SK-N-SH (cell line): ENCODE measurements around the gene UNC13D. TPM values are rescaled to one million over a fixed set of nuclear protein-coding genes. Genes with fewer than 3 reads are reported as not detected.
"Not testable (repeated sequence)": the region's sequence is repeated elsewhere in the genome, so short reads cannot be mapped to it uniquely, and the experiment has no call there.

Experiments used
- CTCF ChIA-PET: fragments of 300-600, 350-600 bp; formaldehyde crosslinking; extraction: SDS; loops from one replicate; lab custom pipeline; 2021; lab: Yijun Ruan, JAX
- POLR2A ChIA-PET: fragments of 350-600 bp; sonication (Branson Sonifier 250); formaldehyde crosslinking; extraction: SDS; loops from one replicate; lab custom pipeline; 2020; ENCODE audit warnings: antibody characterized with exemption, inconsistent platforms; lab: Yijun Ruan, JAX
- DNase-seq: peaks from one replicate; pipeline ENCODE4 v3.0.0; 2012
- H2AFZ ChIP-seq: fragments of 200-600 bp; sonication (generic); 2 replicates; pipeline ENCODE4 v1.8.1; 2016; ENCODE audit warnings: antibody characterized with exemption, mild to moderate bottlenecking, low read depth
- H3F3A ChIP-seq: fragments of 200-600 bp; sonication (generic); replicated peaks from 2 replicates; pipeline ENCODE3; 2016; ENCODE audit warnings: antibody characterized with exemption, mild to moderate bottlenecking; ENCODE audit not compliant: insufficient read depth
- H3K27ac ChIP-seq, 2 experiments: fragments of 200-500 bp in 1 of 2; fragments of 200-600 bp in 1 of 2; sonication (Bioruptor generic) in 1 of 2; sonication (generic), shearing (Covaris generic) in 1 of 2; 2 replicates each; pipeline versions ENCODE4 v1.5.1 to v1.6.1; 2014 to 2016; ENCODE audit warnings: low read depth in 2 of 2, inconsistent platforms in 1 of 2, low read length in 1 of 2, mild to moderate bottlenecking in 1 of 2, mixed read lengths in 1 of 2
- H3K27me3 ChIP-seq: fragments of 200-600 bp; sonication (generic), shearing (Covaris generic); 2 replicates; pipeline ENCODE4 v1.6.1; 2016; ENCODE audit warnings: mixed run types; ENCODE audit not compliant: insufficient read depth
- H3K36me3 ChIP-seq, 2 experiments: fragments of 200-500 bp in 1 of 2; fragments of 200-600 bp in 1 of 2; sonication (Bioruptor generic) in 1 of 2; sonication (generic) in 1 of 2; replicated peaks in 1 of 2; 2 replicates each; pipeline versions ENCODE3 to v1.5.1; 2014 to 2016; ENCODE audit warnings: low read length in 1 of 2, mild to moderate bottlenecking in 1 of 2; ENCODE audit not compliant: insufficient read depth in 2 of 2, control insufficient read depth in 1 of 2
- H3K4me1 ChIP-seq, 2 experiments: fragments of 200-500 bp in 1 of 2; fragments of 200-600 bp in 1 of 2; sonication (Bioruptor generic) in 1 of 2; sonication (generic), shearing (Covaris generic) in 1 of 2; 2 replicates each; pipeline versions ENCODE4 v1.5.1 to v1.6.1; 2014 to 2016; ENCODE audit warnings: low read depth in 1 of 2, low read length in 1 of 2, mixed run types in 1 of 2; ENCODE audit not compliant: insufficient read depth in 2 of 2, control insufficient read depth in 1 of 2
- H3K4me2 ChIP-seq: fragments of 200-600 bp; sonication (generic), shearing (Covaris generic); 2 replicates; pipeline ENCODE4 v1.6.1; 2017; ENCODE audit warnings: mixed run types
- H3K4me3 ChIP-seq, 2 experiments: fragments of 200-500 bp in 1 of 2; fragments of 200-600 bp in 1 of 2; sonication (Bioruptor generic) in 1 of 2; sonication (generic), shearing (Covaris generic) in 1 of 2; 2 replicates each; pipeline versions ENCODE4 v1.5.1 to v1.8.1; 2014 to 2016; ENCODE audit warnings: low read depth in 2 of 2, inconsistent platforms in 1 of 2, low read length in 1 of 2, mild to moderate bottlenecking in 1 of 2, mixed read lengths in 1 of 2, moderate library complexity in 1 of 2
- H3K79me2 ChIP-seq: fragments of 200-600 bp; sonication (generic); 2 replicates; pipeline ENCODE4 v1.8.1; 2017; ENCODE audit warnings: mild to moderate bottlenecking; ENCODE audit not compliant: insufficient read depth
- H3K9ac ChIP-seq: fragments of 200-600 bp; sonication (generic); 2 replicates; pipeline ENCODE4 v1.6.1; 2017; ENCODE audit warnings: mixed run types
- H3K9me2 ChIP-seq: fragments of 200-600 bp; sonication (generic); 2 replicates; pipeline ENCODE4 v1.6.1; 2017; ENCODE audit warnings: mixed run types
- H3K9me3 ChIP-seq: fragments of 200-600 bp; sonication (generic); 2 replicates; pipeline ENCODE4 v1.6.1; 2017; ENCODE audit warnings: mixed run types, mild to moderate bottlenecking, moderate library complexity
- H4K20me1 ChIP-seq: fragments of 200-600 bp; sonication (generic); 2 replicates; pipeline ENCODE4 v1.6.1; 2017; ENCODE audit warnings: mild to moderate bottlenecking, mixed run types; ENCODE audit not compliant: insufficient read depth
- ELF1 ChIP-seq: IDR thresholded peaks from 2 replicates; pipeline ENCODE4 v1.4.0; 2012
- FOXJ3 ChIP-seq: sonication (generic); formaldehyde crosslinking; IDR thresholded peaks from 2 replicates; pipeline ENCODE4 v1.5.1; 2020; ENCODE audit warnings: mild to moderate bottlenecking, missing genetic modification reagents
- FOXM1 ChIP-seq: IDR thresholded peaks from 2 replicates; pipeline ENCODE4 v1.4.0; 2012; ENCODE audit warnings: low read depth, mild to moderate bottlenecking
- GABPA ChIP-seq: IDR thresholded peaks from 2 replicates; pipeline ENCODE4 v1.4.0; 2012; ENCODE audit warnings: low read depth, mild to moderate bottlenecking
- JUND ChIP-seq: IDR thresholded peaks from 2 replicates; pipeline ENCODE4 v1.4.0; 2012
- MAX ChIP-seq: IDR thresholded peaks from 2 replicates; pipeline ENCODE4 v1.4.0; 2012; ENCODE audit warnings: low read depth
- MXI1 ChIP-seq: IDR thresholded peaks from 2 replicates; pipeline ENCODE4 v1.6.1; 2012; ENCODE audit warnings: mild to moderate bottlenecking, low read depth, low read length, improper control_type of control experiment
- PBX3 ChIP-seq: IDR thresholded peaks from 2 replicates; pipeline ENCODE4; 2012
- RXRA ChIP-seq: IDR thresholded peaks from 2 replicates; pipeline ENCODE4 v1.4.0; 2012; ENCODE audit warnings: low read depth, mild to moderate bottlenecking, borderline replicate concordance
- SIN3A ChIP-seq: IDR thresholded peaks from 2 replicates; pipeline ENCODE4 v1.6.1; 2012; ENCODE audit warnings: low read depth, mild to moderate bottlenecking, low read length, moderate library complexity, borderline replicate concordance
- SMC3 ChIP-seq: IDR thresholded peaks from 2 replicates; pipeline ENCODE4 v1.6.1; 2012; ENCODE audit warnings: low read depth, low read length, improper control_type of control experiment
- TAF1 ChIP-seq: IDR thresholded peaks from 2 replicates; pipeline ENCODE4 v1.6.1; 2012; ENCODE audit warnings: low read depth, mild to moderate bottlenecking, low read length, moderate library complexity, borderline replicate concordance
- TCF12 ChIP-seq: IDR thresholded peaks from 2 replicates; pipeline ENCODE4 v1.4.0; 2012
- YY1 ChIP-seq: IDR thresholded peaks from 2 replicates; pipeline ENCODE4 v1.4.0; 2012; ENCODE audit warnings: low read depth, mild to moderate bottlenecking
- ZBTB33 ChIP-seq: IDR thresholded peaks from 2 replicates; pipeline ENCODE4 v1.4.0; 2012; ENCODE audit warnings: low read depth, borderline replicate concordance
- WGBS: methylation state at CpG from one replicate; pipeline ENCODE4 v1.1.6; 2017; ENCODE audit warnings: low lambda C conversion rate; 5-methylcytosine and 5-hydroxymethylcytosine counted together
- polyA plus RNA-seq, 3 experiments: library from polyadenylated mRNA; depleted of rRNA; stranded (reverse); fragments of >200 nt; gene quantifications; 2 replicates each; pipeline ENCODE4 v1.2.3, GENCODE V29; 2012

Gene UNC13D
- polyA plus RNA-seq, 1 of the 3 experiments (the other 2 are of a cell fraction) = 0.99 TPM

- CTCF ChIA-PET = interaction anchor here (0.7 to 2.5 kb wide), 5 partner anchors 13 to 63 kb away, joined by 3 to 8 read pairs (median 3); no protein-coding TSS in a partner anchor
- POLR2A ChIA-PET = interaction anchor here (1.5 kb wide), 1 partner anchor 36 kb away, joined by 3 read pairs; no protein-coding TSS in a partner anchor
- Histone ChIP-seq H3K4me1 (peaks cover 6 to 10% of the 10 kb centered on the region in 2 experiments; a peak in 3 of 4 replicates), H3K4me3 (no peak overlapping the region), H3K4me2 (no peak overlapping the region), H3K36me3 (peaks cover 8 to 29% of the 10 kb centered on the region in 2 experiments), H3F3A (peaks cover 9% of the 10 kb centered on the region), H2AFZ (no peak overlapping the region), H3K79me2 (peaks cover 13% of the 10 kb centered on the region; the same call in 1 of the 2 replicates), H3K27me3 (no peaks in the 10 kb centered on the region), H3K9me2 (no peaks in the 10 kb centered on the region), H3K9ac (no peak overlapping the region), H3K27ac (no peak overlapping the region), H3K9me3 (no peaks in the 10 kb centered on the region), H4K20me1 (no peaks in the 10 kb centered on the region)
- 96% methylated on average over 7 of the region's 7 CpGs for WGBS
- DNase-seq = no peak
- no peak for TF ChIP-seq RXRA
- TF ChIP-seq ELF1 = no peak
- TF ChIP-seq MXI1 = no peak
- no peak for TF ChIP-seq ZBTB33
- no peak for TF ChIP-seq MAX
- no peak for TF ChIP-seq SIN3A
- no peak for TF ChIP-seq FOXM1
- no peak for TF ChIP-seq GABPA
- TF ChIP-seq FOXJ3 (CRISPR knock-in tag) = no peak
- no peak for TF ChIP-seq TAF1
- TF ChIP-seq TCF12 = no peak
- no peak for TF ChIP-seq YY1
- TF ChIP-seq SMC3 = no peak
- TF ChIP-seq PBX3 = no peak
- no peak for TF ChIP-seq JUND
Measured at GRCh38 chr17:75811174-75811573, 33.0 kb downstream of the UNC13D start.

GRCh38 chr17:75810756-75811155 lies 33.4 kb downstream of the UNC13D start:
- not testable (repeated sequence) for H3K9me2 ChIP-seq, H3K4me3 ChIP-seq, H3F3A ChIP-seq, H2AFZ ChIP-seq, H4K20me1 ChIP-seq, H3K4me2 ChIP-seq, H3K27me3 ChIP-seq, H3K9ac ChIP-seq, H3K27ac ChIP-seq, DNase-seq, H3K9me3 ChIP-seq
- POLR2A ChIA-PET = interaction anchor here (1.5 kb wide), 1 partner anchor 35 kb away, joined by 3 read pairs; no protein-coding TSS in a partner anchor
- 93% methylated on average over 11 of the region's 11 CpGs for WGBS
- CTCF ChIA-PET = interaction anchor here (0.8 to 2.5 kb wide), 4 partner anchors 13 to 61 kb away, joined by 3 to 8 read pairs (median 3); no protein-coding TSS in a partner anchor
- Histone ChIP-seq H3K79me2 (peaks cover 17% of the 10 kb centered on the region; the same call in 1 of the 2 replicates), H3K4me1 (peaks cover 6 to 10% of the 10 kb centered on the region in 2 experiments; a peak in 3 of 4 replicates), H3K36me3 (peaks cover 5 to 26% of the 10 kb centered on the region in 2 experiments)
